ENCODE data around the gene MECR. TPM values are rescaled to one million over a fixed set of nuclear protein-coding genes. Genes with fewer than 3 reads are reported as not detected.
A peak's percentile ranks its signal among the peaks of the same experiment; 100 is the strongest.

The MECR gene
- 25.1 TPM for total RNA-seq

DNA sequence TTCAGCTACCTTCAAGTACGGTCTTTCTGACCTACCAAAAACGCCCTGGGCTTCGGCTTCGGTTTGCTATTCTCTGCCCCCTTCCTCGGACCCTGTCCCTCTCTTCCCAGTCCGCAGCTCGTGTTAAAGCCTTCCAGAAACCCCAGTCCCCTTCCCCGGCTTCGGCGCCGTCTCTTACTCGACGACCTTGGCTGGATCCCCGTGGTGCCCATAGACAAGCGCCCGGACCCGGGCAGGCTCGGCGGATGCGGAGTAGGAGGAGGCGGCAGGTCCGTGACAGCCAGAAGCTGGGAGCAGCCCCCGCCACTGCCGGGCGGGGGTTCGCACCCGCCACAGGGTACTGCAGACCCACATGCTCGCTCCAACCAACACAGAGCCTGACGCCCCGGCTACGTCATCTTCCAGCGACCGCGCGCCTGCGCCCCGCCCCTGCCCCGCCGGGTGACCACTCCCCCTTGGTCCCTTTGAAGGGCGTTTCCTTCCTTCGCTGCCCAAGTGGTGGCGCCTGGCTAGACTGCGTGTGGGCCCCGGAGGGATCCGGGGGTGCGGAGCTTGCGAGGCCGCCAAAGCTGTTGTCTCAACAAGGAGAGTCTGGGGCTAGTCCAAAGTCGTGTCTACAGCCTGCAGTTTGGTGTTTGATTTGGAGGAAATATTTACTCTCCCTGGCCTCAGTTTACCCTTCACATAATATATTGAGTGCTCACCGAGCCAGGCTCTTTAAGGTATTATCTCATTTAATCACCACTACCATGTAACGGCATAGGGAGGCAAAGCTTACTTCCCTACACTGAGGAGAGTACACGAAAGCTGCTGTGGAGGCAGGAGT is at the start of gene MECR:
TSS of gene MECR (minus strand) at position 382 of the 826 bp plus-strand sequence. CDS start at position 354, 28 bp downstream.
- peak within 1 kb of the TSS; percentile 73 for H3K27ac ChIP-seq (ENCODE audit: low read depth, low read length)
- no peaks in the 10 kb centered on the region for H3K27me3 ChIP-seq (ENCODE audit: control insufficient read depth in 3 of 3, insufficient read depth in 3 of 3, low read length in 3 of 3)
- H3K36me3 ChIP-seq (ENCODE audit: control insufficient read depth in 3 of 3, insufficient read depth in 3 of 3, low read length in 3 of 3), result no peaks in the 10 kb centered on the region
- H3K9me3 ChIP-seq (ENCODE audit: control insufficient read depth in 3 of 3, low read length in 3 of 3), result no peaks in the 10 kb centered on the region
- peak within 1 kb of the TSS; percentile 84 to 89 (median 86) for H3K9ac ChIP-seq (ENCODE audit: low read depth in 1 of 3, low read length in 3 of 3)
- peak within 1 kb of the TSS; percentile 71 to 90 (median 86) for H3K4me3 ChIP-seq (ENCODE audit: low read length in 3 of 3)
- peaks cover 9 to 24% (median 13%) of the 10 kb centered on the region in 3 donors for H3K4me1 ChIP-seq (ENCODE audit: control insufficient read depth in 3 of 3, insufficient read depth in 3 of 3, low read length in 3 of 3)

GRCh38 chr1:29279951-29280391 is 49.2 kb upstream of the MECR start:
- H3K9me3 ChIP-seq (ENCODE audit: control insufficient read depth in 3 of 3, low read length in 3 of 3), result no peaks in the 10 kb centered on the region
- H3K27ac ChIP-seq (ENCODE audit: low read depth, low read length), result no peak overlapping the region

DNA sequence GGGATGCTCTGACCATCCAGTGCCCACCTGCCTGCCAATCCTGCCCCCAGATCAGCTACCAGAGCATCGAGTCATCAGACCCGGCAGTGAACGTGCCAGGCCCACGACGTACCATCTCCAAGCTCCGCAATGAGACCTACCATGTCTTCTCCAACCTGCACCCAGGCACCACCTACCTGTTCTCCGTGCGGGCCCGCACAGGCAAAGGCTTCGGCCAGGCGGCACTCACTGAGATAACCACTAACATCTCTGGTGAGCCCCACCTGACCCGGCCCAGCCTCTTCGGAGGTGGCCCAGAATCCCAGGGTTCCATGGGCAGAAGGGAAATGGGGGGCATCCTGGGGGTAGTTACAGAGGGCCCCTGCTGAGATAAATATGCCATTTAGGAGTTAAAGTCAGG is 48.7 kb upstream of the MECR start:
- Histone ChIP-seq H3K27ac (ENCODE audit: low read depth, low read length) (no peak overlapping the region), H3K4me3 (ENCODE audit: low read length in 3 of 3) (no peak overlapping the region), H3K9ac (ENCODE audit: low read depth in 1 of 3, low read length in 3 of 3) (no peak overlapping the region), H3K36me3 (ENCODE audit: control insufficient read depth in 3 of 3, insufficient read depth in 3 of 3, low read length in 3 of 3) (peaks cover 9 to 13% (median 11%) of the 10 kb centered on the region in 3 donors), H3K9me3 (ENCODE audit: control insufficient read depth in 3 of 3, low read length in 3 of 3) (no peaks in the 10 kb centered on the region), H3K27me3 (ENCODE audit: control insufficient read depth in 3 of 3, insufficient read depth in 3 of 3, low read length in 3 of 3) (no peaks in the 10 kb centered on the region), H3K4me1 (ENCODE audit: control insufficient read depth in 3 of 3, insufficient read depth in 3 of 3, low read length in 3 of 3) (no peaks in the 10 kb centered on the region)

More at GRCh38 chr1:29279951-29280391, 49.2 kb upstream of the MECR start:
- H3K36me3 ChIP-seq (ENCODE audit: control insufficient read depth in 3 of 3, insufficient read depth in 3 of 3, low read length in 3 of 3), result peaks cover 9 to 13% (median 11%) of the 10 kb centered on the region in 3 donors
- no peak overlapping the region for H3K4me3 ChIP-seq (ENCODE audit: low read length in 3 of 3)
- no peak overlapping the region for H3K9ac ChIP-seq (ENCODE audit: low read depth in 1 of 3, low read length in 3 of 3)
- H3K4me1 ChIP-seq (ENCODE audit: control insufficient read depth in 3 of 3, insufficient read depth in 3 of 3, low read length in 3 of 3), result no peaks in the 10 kb centered on the region
- H3K27me3 ChIP-seq (ENCODE audit: control insufficient read depth in 3 of 3, insufficient read depth in 3 of 3, low read length in 3 of 3), result no peaks in the 10 kb centered on the region

DNA sequence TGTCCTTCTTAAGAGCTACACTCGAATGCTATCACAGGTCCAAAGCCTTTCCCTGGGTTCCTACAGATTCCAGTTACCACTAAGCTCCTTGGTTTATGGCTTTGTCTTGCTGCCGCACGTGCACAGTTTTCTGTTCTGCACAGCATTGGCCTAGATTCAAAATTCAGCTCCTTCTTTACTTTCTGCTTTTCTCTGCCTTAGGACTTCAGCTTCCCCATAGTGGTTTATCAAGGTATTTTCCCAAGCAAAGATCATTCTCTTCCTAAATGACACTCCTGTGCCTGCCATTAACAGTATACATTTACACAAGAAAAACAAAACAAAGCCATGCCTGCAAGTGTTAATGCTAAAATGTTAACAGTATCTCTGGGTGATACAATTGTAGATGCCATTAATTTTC is 47.4 kb upstream of the MECR start:
- Histone ChIP-seq H3K4me3 (ENCODE audit: low read length in 3 of 3) (no peak overlapping the region), H3K9ac (ENCODE audit: low read depth in 1 of 3, low read length in 3 of 3) (no peak overlapping the region), H3K27ac (ENCODE audit: low read depth, low read length) (no peak overlapping the region), H3K36me3 (ENCODE audit: control insufficient read depth in 3 of 3, insufficient read depth in 3 of 3, low read length in 3 of 3) (peaks cover 9 to 13% (median 11%) of the 10 kb centered on the region in 3 donors), H3K4me1 (ENCODE audit: control insufficient read depth in 3 of 3, insufficient read depth in 3 of 3, low read length in 3 of 3) (no peaks in the 10 kb centered on the region), H3K9me3 (ENCODE audit: control insufficient read depth in 3 of 3, low read length in 3 of 3) (no peaks in the 10 kb centered on the region), H3K27me3 (ENCODE audit: control insufficient read depth in 3 of 3, insufficient read depth in 3 of 3, low read length in 3 of 3) (no peaks in the 10 kb centered on the region)

DNA sequence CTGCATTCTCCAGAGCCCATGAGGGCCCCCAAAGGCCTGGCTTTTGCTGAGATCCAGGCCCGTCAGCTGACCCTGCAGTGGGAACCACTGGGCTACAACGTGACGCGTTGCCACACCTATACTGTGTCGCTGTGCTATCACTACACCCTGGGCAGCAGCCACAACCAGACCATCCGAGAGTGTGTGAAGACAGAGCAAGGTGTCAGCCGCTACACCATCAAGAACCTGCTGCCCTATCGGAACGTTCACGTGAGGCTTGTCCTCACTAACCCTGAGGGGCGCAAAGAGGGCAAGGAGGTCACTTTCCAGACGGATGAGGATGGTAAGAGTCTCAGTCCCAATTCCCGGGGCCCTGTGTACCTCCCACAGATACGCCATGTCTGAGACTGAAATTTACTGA is 44.7 kb upstream of the MECR start:
- no peak overlapping the region for H3K4me3 ChIP-seq (ENCODE audit: low read length in 3 of 3)
- no peak overlapping the region for H3K27ac ChIP-seq (ENCODE audit: low read depth, low read length)
- H3K27me3 ChIP-seq (ENCODE audit: control insufficient read depth in 3 of 3, insufficient read depth in 3 of 3, low read length in 3 of 3), result no peaks in the 10 kb centered on the region
- peaks cover 4 to 11% (median 9%) of the 10 kb centered on the region in 3 donors for H3K4me1 ChIP-seq (ENCODE audit: control insufficient read depth in 3 of 3, insufficient read depth in 3 of 3, low read length in 3 of 3)
- no peaks in the 10 kb centered on the region for H3K9me3 ChIP-seq (ENCODE audit: control insufficient read depth in 3 of 3, low read length in 3 of 3)
- peaks cover 8 to 13% (median 9%) of the 10 kb centered on the region in 3 donors for H3K36me3 ChIP-seq (ENCODE audit: control insufficient read depth in 3 of 3, insufficient read depth in 3 of 3, low read length in 3 of 3)
- H3K9ac ChIP-seq (ENCODE audit: low read depth in 1 of 3, low read length in 3 of 3), result no peak overlapping the region

- Histone ChIP-seq H3K4me3 (ENCODE audit: low read length in 3 of 3) (no peak overlapping the region), H3K9me3 (ENCODE audit: control insufficient read depth in 3 of 3, low read length in 3 of 3) (no peaks in the 10 kb centered on the region), H3K27me3 (ENCODE audit: control insufficient read depth in 3 of 3, insufficient read depth in 3 of 3, low read length in 3 of 3) (no peaks in the 10 kb centered on the region), H3K36me3 (ENCODE audit: control insufficient read depth in 3 of 3, insufficient read depth in 3 of 3, low read length in 3 of 3) (peaks cover 5 to 7% (median 6%) of the 10 kb centered on the region in 3 donors), H3K9ac (ENCODE audit: low read depth in 1 of 3, low read length in 3 of 3) (no peak overlapping the region), H3K4me1 (ENCODE audit: control insufficient read depth in 3 of 3, insufficient read depth in 3 of 3, low read length in 3 of 3) (peaks cover 4 to 11% (median 9%) of the 10 kb centered on the region in 3 donors), H3K27ac (ENCODE audit: low read depth, low read length) (no peak overlapping the region)
Observed at GRCh38 chr1:29272147-29272907, 41.6 kb upstream of the MECR start.

GRCh38 chr1:29271724-29272123 is 41.0 kb upstream of the MECR start:
- H3K4me1 ChIP-seq (ENCODE audit: control insufficient read depth in 3 of 3, insufficient read depth in 3 of 3, low read length in 3 of 3), result peaks cover 4 to 11% (median 9%) of the 10 kb centered on the region in 3 donors
- H3K27ac ChIP-seq (ENCODE audit: low read depth, low read length), result no peak overlapping the region
- H3K9ac ChIP-seq (ENCODE audit: low read depth in 1 of 3, low read length in 3 of 3), result no peak overlapping the region
- H3K36me3 ChIP-seq (ENCODE audit: control insufficient read depth in 3 of 3, insufficient read depth in 3 of 3, low read length in 3 of 3), result peaks cover 5 to 7% (median 6%) of the 10 kb centered on the region in 3 donors
- H3K9me3 ChIP-seq (ENCODE audit: control insufficient read depth in 3 of 3, low read length in 3 of 3), result no peaks in the 10 kb centered on the region
- no peaks in the 10 kb centered on the region for H3K27me3 ChIP-seq (ENCODE audit: control insufficient read depth in 3 of 3, insufficient read depth in 3 of 3, low read length in 3 of 3)
- peak overlapping the region in 1 of 3 donors; percentile 9 for H3K4me3 ChIP-seq (ENCODE audit: low read length in 3 of 3)

DNA sequence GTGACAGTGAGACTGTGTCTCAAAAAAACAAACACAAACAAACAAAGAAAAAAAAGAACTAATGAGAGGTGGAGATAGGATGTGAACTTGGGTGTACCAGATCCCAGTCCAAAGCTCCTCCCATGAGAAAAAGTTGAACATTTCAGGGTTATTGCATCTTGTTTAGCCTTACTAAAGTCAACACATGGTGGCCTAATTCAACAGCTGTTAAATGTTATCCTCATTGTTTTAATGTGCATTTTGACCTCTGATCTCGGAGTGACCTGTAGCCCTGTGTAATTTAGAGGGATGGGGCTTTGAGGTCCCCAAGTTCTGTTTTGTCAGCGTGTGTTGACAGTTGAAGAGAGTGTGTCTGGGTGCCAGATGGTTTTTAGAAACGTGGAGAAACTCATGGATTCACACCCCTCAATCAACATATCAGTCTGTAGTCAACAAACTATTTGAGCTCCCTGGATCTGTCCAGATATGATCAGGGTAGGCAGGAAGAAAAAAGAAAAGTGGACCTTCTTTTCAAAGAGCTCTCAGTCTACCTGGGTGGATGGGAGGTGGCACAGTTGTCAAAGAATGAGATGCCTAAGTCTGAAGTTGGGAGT is 40.3 kb upstream of the MECR start:
- Histone ChIP-seq H3K27ac (ENCODE audit: low read depth, low read length) (no peak overlapping the region), H3K4me3 (ENCODE audit: low read length in 3 of 3) (no peak overlapping the region), H3K36me3 (ENCODE audit: control insufficient read depth in 3 of 3, insufficient read depth in 3 of 3, low read length in 3 of 3) (peaks cover 3 to 6% (median 5%) of the 10 kb centered on the region in 3 donors), H3K9me3 (ENCODE audit: control insufficient read depth in 3 of 3, low read length in 3 of 3) (no peaks in the 10 kb centered on the region), H3K27me3 (ENCODE audit: control insufficient read depth in 3 of 3, insufficient read depth in 3 of 3, low read length in 3 of 3) (no peaks in the 10 kb centered on the region), H3K4me1 (ENCODE audit: control insufficient read depth in 3 of 3, insufficient read depth in 3 of 3, low read length in 3 of 3) (peaks cover 4 to 11% (median 9%) of the 10 kb centered on the region in 3 donors), H3K9ac (ENCODE audit: low read depth in 1 of 3, low read length in 3 of 3) (no peak overlapping the region)

DNA sequence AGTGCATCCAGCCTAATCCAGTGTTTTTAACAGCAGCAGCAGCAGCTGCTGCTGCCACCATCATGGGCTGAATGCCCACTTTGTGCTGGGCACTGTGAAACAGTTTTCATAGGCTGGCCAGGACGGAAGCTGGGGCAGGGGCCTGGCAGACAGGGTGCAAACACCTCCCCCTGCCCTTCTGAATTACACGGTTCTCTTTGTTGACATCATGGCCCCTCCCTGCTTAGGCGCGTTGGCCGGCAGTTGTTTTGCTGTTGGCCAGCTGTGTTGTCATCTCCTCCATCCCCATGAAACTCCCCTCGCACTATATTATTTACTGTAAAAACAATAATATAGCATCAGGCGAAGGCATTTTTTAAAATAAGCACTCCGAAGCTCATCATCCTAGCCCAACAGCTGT is 38.6 kb upstream of the MECR start:
- H3K4me1 ChIP-seq (ENCODE audit: control insufficient read depth in 3 of 3, insufficient read depth in 3 of 3, low read length in 3 of 3), result peaks cover 4 to 11% (median 9%) of the 10 kb centered on the region in 3 donors
- no peak overlapping the region for H3K4me3 ChIP-seq (ENCODE audit: low read length in 3 of 3)
- no peaks in the 10 kb centered on the region for H3K27me3 ChIP-seq (ENCODE audit: control insufficient read depth in 3 of 3, insufficient read depth in 3 of 3, low read length in 3 of 3)
- H3K27ac ChIP-seq (ENCODE audit: low read depth, low read length), result no peak overlapping the region
- no peaks in the 10 kb centered on the region for H3K36me3 ChIP-seq (ENCODE audit: control insufficient read depth in 3 of 3, insufficient read depth in 3 of 3, low read length in 3 of 3)
- no peaks in the 10 kb centered on the region for H3K9me3 ChIP-seq (ENCODE audit: control insufficient read depth in 3 of 3, low read length in 3 of 3)
- no peak overlapping the region for H3K9ac ChIP-seq (ENCODE audit: low read depth in 1 of 3, low read length in 3 of 3)
